ENCODE measurements around the gene ECT2. TPM values are rescaled to one million over a fixed set of nuclear protein-coding genes. Genes with fewer than 3 reads are reported as not detected.

Gene ECT2
- total RNA-seq, 2 donors from 2014 or later, result 0.99 to 1.8 TPM

DNA sequence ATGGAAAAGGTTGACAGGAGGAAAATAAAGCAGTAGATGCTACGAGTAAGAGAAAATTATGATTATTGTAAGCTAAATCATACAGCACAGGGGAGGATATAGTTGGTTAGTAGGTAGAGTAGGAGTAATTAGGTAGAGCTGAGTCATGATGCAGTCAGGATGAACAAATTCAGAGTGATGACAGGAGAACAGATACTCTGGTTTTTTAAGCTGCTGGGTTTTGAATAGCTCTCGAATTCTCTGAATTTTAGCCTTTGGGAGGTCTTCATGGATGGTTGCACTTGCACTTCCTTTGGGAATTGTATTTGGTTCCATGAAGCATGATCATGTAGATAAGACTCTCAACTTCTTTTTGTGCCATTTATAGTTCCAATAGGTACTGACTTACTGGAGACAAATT, 96.2 kb downstream of the ECT2 start:
- intact Hi-C loops (cut with DNase I), result no loop called here
- no peaks in the 10 kb centered on the region for H3K9me3 ChIP-seq
- no peak for ATAC-seq

DNA sequence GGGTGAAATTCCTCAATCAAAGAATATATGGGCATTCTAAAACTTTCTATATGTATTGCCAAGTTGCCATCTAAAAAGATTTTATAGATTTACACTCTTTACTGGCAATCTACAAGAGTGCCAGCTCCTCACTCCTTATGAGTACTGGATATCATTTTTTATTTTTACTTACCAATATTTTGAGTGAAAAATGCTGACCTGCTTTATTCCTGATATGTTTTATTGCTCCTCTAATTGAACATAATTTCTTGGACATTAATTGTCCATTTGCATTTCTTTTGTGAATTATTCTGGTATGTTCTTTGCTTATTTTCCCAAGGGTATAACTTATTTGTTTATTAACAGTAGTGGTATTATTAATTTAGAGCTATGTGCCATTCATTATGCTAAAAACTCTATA, 96.8 kb downstream of the ECT2 start:
- intact Hi-C loops (cut with DNase I), result no loop called here
- Histone ChIP-seq H3K27me3 (no peaks in the 10 kb centered on the region), H3K27ac (no peak overlapping the region), H3K4me1 (no peaks in the 10 kb centered on the region), H3K36me3 (replicated peaks in 1 of 2; ENCODE audit: insufficient read depth in 1 of 2, low read depth in 2 of 2) (no peaks in the 10 kb centered on the region), H3K9me3 (no peaks in the 10 kb centered on the region), H3K4me3 (no peak overlapping the region)
- DNase-seq (no peak), ATAC-seq (no peak)
- no peak for TF ChIP-seq POLR2A (IDR thresholded peaks at IDR 0.05)
- TF ChIP-seq, protein P1, sequence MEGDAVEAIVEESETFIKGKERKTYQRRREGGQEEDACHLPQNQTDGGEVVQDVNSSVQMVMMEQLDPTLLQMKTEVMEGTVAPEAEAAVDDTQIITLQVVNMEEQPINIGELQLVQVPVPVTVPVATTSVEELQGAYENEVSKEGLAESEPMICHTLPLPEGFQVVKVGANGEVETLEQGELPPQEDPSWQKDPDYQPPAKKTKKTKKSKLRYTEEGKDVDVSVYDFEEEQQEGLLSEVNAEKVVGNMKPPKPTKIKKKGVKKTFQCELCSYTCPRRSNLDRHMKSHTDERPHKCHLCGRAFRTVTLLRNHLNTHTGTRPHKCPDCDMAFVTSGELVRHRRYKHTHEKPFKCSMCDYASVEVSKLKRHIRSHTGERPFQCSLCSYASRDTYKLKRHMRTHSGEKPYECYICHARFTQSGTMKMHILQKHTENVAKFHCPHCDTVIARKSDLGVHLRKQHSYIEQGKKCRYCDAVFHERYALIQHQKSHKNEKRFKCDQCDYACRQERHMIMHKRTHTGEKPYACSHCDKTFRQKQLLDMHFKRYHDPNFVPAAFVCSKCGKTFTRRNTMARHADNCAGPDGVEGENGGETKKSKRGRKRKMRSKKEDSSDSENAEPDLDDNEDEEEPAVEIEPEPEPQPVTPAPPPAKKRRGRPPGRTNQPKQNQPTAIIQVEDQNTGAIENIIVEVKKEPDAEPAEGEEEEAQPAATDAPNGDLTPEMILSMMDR (IDR thresholded peaks at IDR 0.05), result no peak

More for the DNA sequence above, 96.2 kb downstream of the ECT2 start:
- no peak for DNase-seq
- Histone ChIP-seq H3K27me3 (no peaks in the 10 kb centered on the region), H3K27ac (no peak overlapping the region), H3K36me3 (replicated peaks in 1 of 2; ENCODE audit: insufficient read depth in 1 of 2, low read depth in 2 of 2) (no peaks in the 10 kb centered on the region), H3K4me1 (no peaks in the 10 kb centered on the region), H3K4me3 (no peak overlapping the region)
- WGBS, 2 donors, result 55 to 56% methylated on average over 2 of the region's 2 CpGs
- no peak for TF ChIP-seq POLR2A (IDR thresholded peaks at IDR 0.05)
- TF ChIP-seq, protein P1 (IDR thresholded peaks at IDR 0.05), result no peak

DNA sequence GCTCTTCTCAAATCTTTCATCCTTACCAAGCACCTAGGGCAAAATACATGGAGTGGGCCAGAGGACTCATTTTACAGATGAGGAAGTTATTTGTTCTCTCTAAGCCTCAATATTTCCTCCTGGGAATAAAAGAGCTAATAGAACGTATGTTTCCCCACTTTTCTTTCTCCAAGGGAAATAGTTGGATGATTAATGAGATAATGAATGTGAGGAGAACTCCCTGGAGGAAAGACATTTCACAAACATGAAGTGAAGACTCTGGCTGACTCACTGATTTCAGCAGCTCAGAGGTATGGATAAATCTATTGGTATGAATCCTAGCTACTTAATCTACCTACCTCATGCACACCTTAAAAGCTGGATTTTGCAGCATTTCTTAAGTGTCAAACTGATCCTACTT, 98.4 kb downstream of the ECT2 start:
- H3K4me3 ChIP-seq, result no peak overlapping the region
- intact Hi-C loops (cut with DNase I), result no loop called here
- H3K27me3 ChIP-seq, result no peaks in the 10 kb centered on the region
- DNase-seq, result no peak
- H3K9me3 ChIP-seq, result no peaks in the 10 kb centered on the region
- H3K36me3 ChIP-seq (replicated peaks in 1 of 2; ENCODE audit: insufficient read depth in 1 of 2, low read depth in 2 of 2), result no peaks in the 10 kb centered on the region
- H3K4me1 ChIP-seq, result no peaks in the 10 kb centered on the region
- H3K27ac ChIP-seq, result no peak overlapping the region
- WGBS, 2 donors, result 13 to 58% methylated on average over 1 of the region's 1 CpG
- no peak for ATAC-seq
- TF ChIP-seq POLR2A (IDR thresholded peaks at IDR 0.05), result no peak
- TF ChIP-seq, protein P1 (IDR thresholded peaks at IDR 0.05), result no peak

DNA sequence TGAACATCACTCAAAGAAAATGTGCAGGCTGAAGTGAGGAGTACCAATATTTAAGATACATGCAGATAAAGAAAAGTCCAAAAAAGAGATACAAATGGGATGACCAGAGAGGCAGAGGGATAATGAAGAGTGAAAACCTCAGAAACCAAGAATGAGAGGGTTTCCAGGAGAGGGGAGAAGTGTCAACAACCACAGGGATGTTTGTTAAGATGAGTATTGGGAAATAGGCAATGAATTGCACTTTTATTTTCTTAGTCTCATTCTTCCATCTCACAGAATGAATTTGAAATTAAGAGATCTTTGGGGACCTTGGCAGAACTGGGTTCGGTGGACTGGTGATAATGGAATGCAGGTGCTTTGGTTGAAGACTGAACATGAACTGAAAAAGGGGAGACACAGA, 102.5 kb downstream of the ECT2 start:
- DNase-seq (no peak), ATAC-seq (no peak)
- intact Hi-C loops (cut with DNase I), result no loop called here
- no peaks in the 10 kb centered on the region for H3K9me3 ChIP-seq
- H3K4me1 ChIP-seq, result peaks cover 20% of the 10 kb centered on the region
- no peak overlapping the region for H3K4me3 ChIP-seq
- no peaks in the 10 kb centered on the region for H3K27me3 ChIP-seq
- H3K36me3 ChIP-seq (replicated peaks in 1 of 2; ENCODE audit: insufficient read depth in 1 of 2, low read depth in 2 of 2), result no peaks in the 10 kb centered on the region
- TF ChIP-seq, protein P1 (IDR thresholded peaks at IDR 0.05), result no peak
- H3K27ac ChIP-seq, result no peak overlapping the region
- WGBS, 2 donors, result 48 to 72% methylated on average over 1 of the region's 1 CpG

DNA sequence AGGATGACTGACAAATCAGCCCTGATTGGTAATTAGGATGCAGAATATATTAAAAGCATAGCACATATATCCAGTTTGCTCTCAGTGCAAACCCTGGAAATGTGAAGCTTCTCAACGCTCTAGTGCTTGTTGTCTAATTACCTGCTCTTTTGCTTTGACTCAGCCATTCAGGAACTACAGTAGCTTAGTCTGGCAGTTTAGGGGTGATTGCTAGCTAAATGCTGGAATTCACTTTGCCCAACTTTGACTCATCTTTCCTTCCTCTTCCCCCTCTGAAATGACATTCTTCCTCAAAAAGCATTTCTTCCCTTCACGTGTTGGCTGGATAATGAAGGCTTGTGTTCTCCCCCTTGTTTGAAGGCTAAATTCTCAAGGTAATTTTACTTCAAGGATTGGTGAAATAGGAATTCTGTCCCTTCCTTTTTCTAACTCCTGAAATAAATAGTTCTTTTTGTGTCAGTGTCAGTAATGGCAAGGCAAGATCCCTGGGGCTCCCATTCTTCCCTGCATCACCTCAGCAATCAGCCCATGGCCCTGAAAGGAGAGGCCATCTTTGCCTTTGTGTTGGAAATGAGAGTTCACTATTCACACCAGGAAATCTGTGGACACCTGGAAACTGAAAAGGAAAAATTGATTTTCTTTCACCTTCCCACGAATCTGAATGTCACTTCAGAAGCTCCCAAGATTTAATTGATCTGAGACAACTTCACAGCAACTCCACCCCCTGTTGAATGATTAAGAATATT, 103.6 kb downstream of the ECT2 start:
- H3K9me3 ChIP-seq, result no peaks in the 10 kb centered on the region
- H3K27ac ChIP-seq, result no peak overlapping the region
- no peak for TF ChIP-seq POLR2A (IDR thresholded peaks at IDR 0.05)
- no peaks in the 10 kb centered on the region for H3K27me3 ChIP-seq
- no peak overlapping the region for H3K4me3 ChIP-seq
- ATAC-seq (no peak), DNase-seq (no peak)
- peaks cover 25% of the 10 kb centered on the region for H3K4me1 ChIP-seq
- H3K36me3 ChIP-seq (replicated peaks in 1 of 2; ENCODE audit: insufficient read depth in 1 of 2, low read depth in 2 of 2), result no peaks in the 10 kb centered on the region
- 50 to 52% methylated on average over 3 of the region's 3 CpGs for WGBS, 2 donors
- intact Hi-C loops (cut with DNase I), result no loop called here
